Measurements from ENCODE around the gene TCP11. TPM values are rescaled to one million over a fixed set of nuclear protein-coding genes. Genes with fewer than 3 reads are reported as not detected.

The TCP11 gene
- total and polyA plus RNA-seq, 4 donors: 0.16 to 1.7 (median 0.56) TPM

DNA sequence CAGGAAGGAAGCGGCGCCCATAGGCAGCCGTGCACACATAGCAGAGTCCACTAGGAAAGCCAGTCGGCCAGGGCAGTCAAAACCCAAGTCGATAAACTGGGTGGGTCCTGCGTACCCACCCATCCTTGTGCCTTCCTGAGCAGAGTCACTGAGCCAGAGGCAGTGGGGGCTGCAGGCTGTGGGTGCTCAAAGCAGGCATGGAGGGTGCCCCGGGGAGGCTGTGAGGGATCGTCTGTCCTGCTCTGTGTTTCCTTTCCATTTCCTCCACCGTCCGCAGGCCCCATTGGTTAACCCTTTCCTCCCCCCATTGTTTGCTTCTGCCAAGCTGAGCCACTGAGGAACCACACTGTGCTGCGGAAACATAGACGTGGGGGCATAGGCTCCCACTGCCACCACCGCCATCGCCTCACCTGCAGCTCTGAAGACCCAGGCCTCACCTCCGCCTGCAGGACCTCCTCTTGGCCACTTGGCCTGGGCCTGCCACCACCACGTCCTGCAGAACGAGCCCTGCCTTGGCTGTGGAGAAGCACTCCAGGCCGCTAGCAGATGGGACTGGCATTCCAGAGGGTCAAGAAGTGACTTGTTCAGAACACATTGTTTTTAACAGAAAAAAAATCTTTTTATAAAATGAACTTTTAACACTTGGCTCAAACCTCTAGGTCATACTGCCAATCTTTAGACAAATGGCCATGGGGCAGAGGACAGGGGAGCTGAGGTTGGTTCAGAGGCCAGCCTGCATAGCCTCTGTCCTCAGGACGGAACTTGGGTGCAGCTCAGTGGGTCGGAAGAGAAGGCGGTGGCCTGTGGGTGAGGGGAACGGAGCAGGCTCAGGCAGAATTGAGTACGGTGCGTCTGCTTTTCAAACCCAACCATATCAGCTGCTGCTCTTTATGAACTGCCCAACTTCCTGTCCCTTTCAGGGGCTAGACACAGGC is 52.6 kb downstream of the TCP11 start:
- H3K4me3 ChIP-seq: no peak overlapping the region
- H3K9me3 ChIP-seq (ENCODE audit: control insufficient read depth in 4 of 4, insufficient read depth in 3 of 4, low read length in 3 of 4): no peaks in the 10 kb centered on the region
- H3K4me1 ChIP-seq (ENCODE audit: control insufficient read depth in 5 of 5, insufficient read depth in 5 of 5, low read length in 5 of 5): peaks cover 0 to 11% (median 7%) of the 10 kb centered on the region in 5 donors
- peak overlapping the region in 1 of 2 donors; percentile 52 for H3K27ac ChIP-seq (ENCODE audit: low read depth in 1 of 2, low read length in 1 of 2)
- no peak for ATAC-seq (ENCODE audit: insufficient read depth, low FRiP score)
- H3K36me3 ChIP-seq (ENCODE audit: control insufficient read depth in 4 of 4, insufficient read depth in 4 of 4, low read length in 4 of 4): peaks cover 0 to 68% (median 26%) of the 10 kb centered on the region in 4 donors
- no peak for TF ChIP-seq CTCF (IDR thresholded peaks at IDR 0.05; ENCODE audit: control extremely low read depth, extremely low read depth)
- no peaks in the 10 kb centered on the region for H3K27me3 ChIP-seq (ENCODE audit: control insufficient read depth in 3 of 3, insufficient read depth in 3 of 3, low read length in 2 of 3)
- DNase-seq: no peak
- no peak overlapping the region for H3K9ac ChIP-seq (ENCODE audit: insufficient read depth in 1 of 2, low read length in 2 of 2)
- WGBS, 2 donors: 73 to 79% methylated on average over 24 of the region's 24 CpGs

DNA sequence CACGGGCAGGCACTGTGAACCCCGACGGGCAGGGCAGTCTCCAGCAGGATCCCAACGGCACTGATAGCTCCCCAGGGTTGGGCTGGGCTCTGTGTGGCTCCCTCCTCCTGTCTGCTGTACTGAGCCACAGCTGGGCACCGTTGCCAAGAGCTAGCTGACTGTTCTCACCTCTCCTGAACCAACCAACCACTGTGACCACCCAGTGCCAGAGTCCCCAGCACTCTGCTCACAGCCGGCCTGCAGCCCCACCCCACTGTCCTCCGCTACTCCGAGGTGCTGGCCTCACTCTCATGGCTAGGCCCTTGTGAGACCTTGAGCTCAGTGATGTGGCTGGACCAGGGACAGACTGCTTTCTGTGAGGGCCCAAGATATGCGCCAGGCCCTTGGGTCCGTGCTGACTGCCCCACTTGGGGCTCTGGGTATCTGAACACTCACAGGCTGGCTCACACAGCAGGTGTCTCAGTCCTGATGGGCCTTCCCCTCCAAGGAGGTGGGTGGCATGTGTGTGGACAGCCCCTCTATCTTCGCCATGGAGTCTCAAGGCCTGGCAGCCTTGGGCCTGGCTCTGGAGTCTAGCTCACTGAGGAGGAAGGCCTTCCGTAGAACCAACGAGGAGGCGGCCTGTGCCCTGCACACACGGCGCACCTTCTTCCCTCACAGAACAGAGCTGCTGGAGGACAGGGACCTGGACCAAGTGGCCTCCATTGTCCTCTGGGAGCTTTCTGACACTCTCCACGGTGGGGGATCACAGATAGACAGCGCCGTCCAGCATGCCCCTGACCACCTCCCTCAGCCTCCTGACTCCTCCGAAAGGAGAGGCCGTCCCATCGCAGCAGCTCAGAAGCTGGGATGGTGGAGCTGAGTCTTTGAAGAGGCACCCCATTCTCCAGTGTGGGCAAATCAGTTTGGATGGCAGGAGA is 53.5 kb downstream of the TCP11 start:
- no peak overlapping the region for H3K27ac ChIP-seq (ENCODE audit: low read depth in 1 of 2, low read length in 1 of 2)
- no peak for TF ChIP-seq CTCF (IDR thresholded peaks at IDR 0.05; ENCODE audit: control extremely low read depth, extremely low read depth)
- 92 to 93% methylated on average over 22 of the region's 22 CpGs for WGBS, 2 donors

GRCh38 chr6:35086636-35087360 is 54.3 kb downstream of the TCP11 start:
- 91 to 96% methylated on average over 10 of the region's 12 CpGs for WGBS, 2 donors
- Histone ChIP-seq H3K9me3 (ENCODE audit: control insufficient read depth in 4 of 4, insufficient read depth in 3 of 4, low read length in 3 of 4) (no peaks in the 10 kb centered on the region), H3K27ac (ENCODE audit: low read depth in 1 of 2, low read length in 1 of 2) (no peak overlapping the region), H3K4me1 (ENCODE audit: control insufficient read depth in 5 of 5, insufficient read depth in 5 of 5, low read length in 5 of 5) (peaks cover 0 to 12% (median 0%) of the 10 kb centered on the region in 5 donors), H3K9ac (ENCODE audit: insufficient read depth in 1 of 2, low read length in 2 of 2) (no peak overlapping the region), H3K36me3 (ENCODE audit: control insufficient read depth in 4 of 4, insufficient read depth in 4 of 4, low read length in 4 of 4) (peaks cover 5 to 86% (median 34%) of the 10 kb centered on the region in 4 donors), H3K4me3 (no peak overlapping the region), H3K27me3 (ENCODE audit: control insufficient read depth in 3 of 3, insufficient read depth in 3 of 3, low read length in 2 of 3) (no peaks in the 10 kb centered on the region)
- DNase-seq (no peak), ATAC-seq (ENCODE audit: insufficient read depth, low FRiP score) (no peak)
- no peak for TF ChIP-seq CTCF (IDR thresholded peaks at IDR 0.05; ENCODE audit: control extremely low read depth, extremely low read depth)

More for the DNA sequence above, 53.5 kb downstream of the TCP11 start:
- Histone ChIP-seq H3K9me3 (ENCODE audit: control insufficient read depth in 4 of 4, insufficient read depth in 3 of 4, low read length in 3 of 4) (no peaks in the 10 kb centered on the region), H3K27me3 (ENCODE audit: control insufficient read depth in 3 of 3, insufficient read depth in 3 of 3, low read length in 2 of 3) (no peaks in the 10 kb centered on the region), H3K36me3 (ENCODE audit: control insufficient read depth in 4 of 4, insufficient read depth in 4 of 4, low read length in 4 of 4) (peaks cover 5 to 78% (median 31%) of the 10 kb centered on the region in 4 donors), H3K4me1 (ENCODE audit: control insufficient read depth in 5 of 5, insufficient read depth in 5 of 5, low read length in 5 of 5) (peaks cover 0 to 10% (median 3%) of the 10 kb centered on the region in 5 donors), H3K4me3 (no peak overlapping the region), H3K9ac (ENCODE audit: insufficient read depth in 1 of 2, low read length in 2 of 2) (no peak overlapping the region)
- DNase-seq (no peak), ATAC-seq (ENCODE audit: insufficient read depth, low FRiP score) (no peak)
